T-helper 2 cell treated with Interferon-gamma antibody and Interleukin-4, amounts not matched to agents 5 μg/mL and 100 μg/mL, for 36 hours (primary cell): Measurements from ENCODE around the gene HIVEP1.
A peak's percentile ranks its signal among the peaks of the same experiment; 100 is the strongest.

Experiments used
- DNase-seq: peaks from one replicate; pipeline ENCODE4 v3.0.0; 2021; ENCODE audit warnings: low spot score
- H3K27ac Mint-ChIP-seq: one replicate; pipeline ENCODE4 v1.8.0; 2021; ENCODE audit warnings: mild to moderate bottlenecking, mixed read lengths
- H3K27me3 Mint-ChIP-seq: one replicate; pipeline ENCODE4 v1.8.0; 2021; ENCODE audit warnings: low read depth, mixed read lengths
- H3K36me3 Mint-ChIP-seq: one replicate; pipeline ENCODE4 v1.8.0; 2021; ENCODE audit warnings: low read depth, mixed read lengths
- H3K4me1 Mint-ChIP-seq: one replicate; pipeline ENCODE4 v1.8.0; 2021; ENCODE audit warnings: low read depth, mixed read lengths
- H3K4me3 Mint-ChIP-seq: one replicate; pipeline ENCODE4 v1.8.0; 2022; ENCODE audit warnings: mild to moderate bottlenecking, moderate library complexity, mixed read lengths
- H3K9me3 Mint-ChIP-seq: one replicate; pipeline ENCODE4 v1.8.0; 2021; ENCODE audit warnings: mixed read lengths

HIVEP1 gene

DNA sequence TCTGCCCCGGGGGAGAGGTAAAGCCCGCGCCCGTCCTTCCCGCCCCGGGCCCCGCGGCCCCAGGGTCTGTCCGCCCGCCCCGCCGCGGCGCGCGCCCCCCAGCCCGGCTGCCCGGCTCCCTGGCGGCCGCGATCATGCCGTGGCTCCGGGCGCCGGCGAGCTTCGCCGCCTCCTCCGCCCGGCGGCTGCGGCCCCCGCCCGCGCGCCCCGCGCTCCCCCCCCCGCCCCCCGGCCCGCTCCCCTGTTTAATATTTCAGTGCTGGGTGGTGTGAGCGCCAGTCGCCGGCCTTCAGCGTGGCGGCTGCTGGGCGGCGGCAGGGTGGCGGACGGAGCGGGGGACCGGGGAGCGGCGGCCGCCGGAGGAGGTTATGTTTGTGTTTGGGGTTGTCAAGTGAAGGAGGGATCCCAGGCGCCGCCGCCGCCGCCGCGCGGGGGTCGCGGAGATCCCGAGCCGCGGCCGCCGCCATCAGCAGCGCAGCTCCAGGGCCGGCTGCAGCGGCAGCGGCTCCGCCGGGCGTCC, at the start of gene HIVEP1:
Gene HIVEP1 (plus strand): TSS at position 275 of the 520 bp plus-strand sequence. CDS start 3,317 bp downstream, outside the sequence.
- Mint-ChIP-seq H3K4me1 (peaks cover 54% of the 10 kb centered on the region), H3K36me3 (peaks cover 31% of the 10 kb centered on the region), H3K27ac (peak within 1 kb of the TSS; percentile 99), H3K4me3 (peak within 1 kb of the TSS; percentile 98), H3K9me3 (peaks cover 13% of the 10 kb centered on the region), H3K27me3 (no peaks in the 10 kb centered on the region)
- no peak for DNase-seq

DNA sequence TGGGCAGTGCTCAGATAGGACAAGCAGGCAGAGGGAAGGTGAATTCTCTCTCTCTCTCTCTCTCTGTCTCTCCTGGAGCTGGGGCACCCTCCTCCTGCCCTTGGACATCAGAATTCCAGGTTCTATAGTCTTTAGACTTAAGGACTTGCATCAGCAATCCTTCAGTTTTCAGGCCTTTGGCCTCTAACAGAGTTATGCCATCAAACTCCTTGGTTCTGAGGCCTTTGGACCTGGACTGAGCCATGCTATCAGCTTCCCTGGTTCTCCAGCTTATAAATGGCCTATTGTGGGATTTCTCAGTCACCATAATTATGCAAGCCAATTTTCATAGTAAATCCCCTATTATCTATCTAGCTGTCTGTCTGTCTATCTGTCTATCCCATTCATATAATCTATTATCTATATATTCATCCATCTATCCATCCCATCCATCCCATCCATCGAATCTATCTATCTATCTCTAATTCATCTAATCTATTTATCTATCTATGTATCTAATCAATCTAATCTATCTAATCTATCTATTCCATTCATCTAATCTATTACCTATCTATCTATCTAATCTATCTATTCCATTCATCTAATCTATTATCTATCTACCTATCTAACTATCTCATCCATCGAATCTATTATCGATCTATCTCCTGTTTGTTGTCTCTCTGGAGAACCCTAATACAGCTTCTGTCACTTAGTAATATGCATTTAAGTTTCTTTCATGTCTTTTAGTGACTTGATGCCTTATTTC, 48.2 kb upstream of the HIVEP1 start:
- Mint-ChIP-seq H3K27me3 (peaks cover 6% of the 10 kb centered on the region), H3K9me3 (no peaks in the 10 kb centered on the region), H3K4me3 (no peak overlapping the region), H3K27ac (no peak overlapping the region), H3K36me3 (no peaks in the 10 kb centered on the region), H3K4me1 (no peaks in the 10 kb centered on the region)
- DNase-seq = no peak

DNA sequence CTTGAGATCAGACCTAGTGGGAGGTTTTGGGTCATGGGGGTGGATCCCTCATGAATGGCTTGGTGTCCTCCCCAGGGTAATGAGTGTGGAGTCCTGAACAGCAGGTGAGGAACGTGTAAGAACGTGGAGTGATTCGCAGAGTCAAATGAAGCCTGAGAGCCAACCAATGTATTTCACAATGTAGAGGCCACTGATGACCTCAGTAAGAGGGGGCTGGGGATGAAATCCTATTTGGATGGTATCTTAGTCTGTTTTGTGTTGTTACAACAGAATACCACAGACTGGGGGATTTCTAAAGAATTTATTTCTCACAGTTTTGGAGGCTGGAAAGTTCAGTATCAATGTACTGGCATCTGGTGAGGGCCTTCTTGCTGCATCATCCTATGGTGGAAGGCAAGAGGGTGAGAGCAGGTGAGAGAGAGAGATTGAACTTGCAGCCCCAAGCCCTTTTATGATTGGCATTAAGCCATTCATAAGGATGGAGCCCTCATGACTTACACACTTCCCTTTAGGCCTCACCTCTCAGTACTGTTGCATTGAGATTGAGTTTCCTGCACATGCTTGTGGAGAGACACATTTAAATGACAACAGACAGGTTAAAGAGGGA, 47.3 kb upstream of the HIVEP1 start:
- no peak overlapping the region for H3K27ac Mint-ChIP-seq
- no peaks in the 10 kb centered on the region for H3K27me3 Mint-ChIP-seq
- H3K4me3 Mint-ChIP-seq = no peak overlapping the region
- H3K9me3 Mint-ChIP-seq = no peaks in the 10 kb centered on the region
- H3K36me3 Mint-ChIP-seq = no peaks in the 10 kb centered on the region
- no peak for DNase-seq
- H3K4me1 Mint-ChIP-seq = no peaks in the 10 kb centered on the region

DNA sequence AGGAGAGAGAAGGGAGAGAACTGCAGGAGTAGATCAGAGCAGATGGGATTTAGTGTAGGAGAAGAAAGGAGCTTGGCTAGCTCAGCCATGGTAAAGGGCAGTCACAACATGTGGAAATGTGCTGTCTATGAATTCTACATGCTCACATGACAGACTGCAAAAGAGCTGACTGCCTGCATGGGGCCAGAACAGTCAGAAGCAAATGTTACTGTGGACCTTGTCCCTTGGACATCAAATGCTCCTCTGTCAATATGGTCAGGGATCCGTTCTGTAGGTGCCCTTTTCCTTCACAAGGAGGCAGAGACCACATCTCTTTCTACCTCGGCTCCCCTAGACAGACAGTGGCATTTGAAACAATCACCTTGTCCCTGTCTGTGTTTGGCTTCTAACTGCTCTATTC, 46.6 kb upstream of the HIVEP1 start:
- Mint-ChIP-seq H3K9me3 (no peaks in the 10 kb centered on the region), H3K27me3 (no peaks in the 10 kb centered on the region), H3K36me3 (no peaks in the 10 kb centered on the region), H3K4me1 (no peaks in the 10 kb centered on the region), H3K4me3 (no peak overlapping the region), H3K27ac (no peak overlapping the region)
- no peak for DNase-seq

DNA sequence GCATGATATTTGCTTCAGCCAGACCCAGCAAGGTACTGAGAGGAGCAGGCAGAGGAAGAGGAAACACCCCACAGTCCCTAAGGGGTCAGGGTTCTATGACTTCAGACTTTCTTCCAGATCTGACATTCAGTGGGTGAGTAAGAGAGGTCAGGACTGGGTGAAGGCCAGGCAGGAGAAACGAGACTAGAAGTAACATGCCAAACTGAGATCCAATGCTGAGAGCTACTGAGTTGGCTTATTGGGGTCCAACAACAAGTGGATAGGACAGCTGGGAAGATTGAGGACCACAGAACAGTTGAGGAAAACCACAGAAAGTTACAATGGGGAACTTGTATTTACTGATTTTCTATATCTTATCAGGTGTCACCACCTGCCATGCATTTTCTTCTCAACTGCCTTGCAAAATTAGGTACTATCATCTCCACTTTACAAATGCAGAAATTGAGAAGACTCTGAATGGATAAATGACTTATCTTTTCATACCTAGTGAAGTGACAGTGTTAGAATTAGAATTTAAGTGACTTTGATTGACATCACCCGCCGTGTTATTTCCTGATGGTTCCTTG, 43.8 kb upstream of the HIVEP1 start:
- Mint-ChIP-seq H3K36me3 (no peaks in the 10 kb centered on the region), H3K4me3 (no peak overlapping the region), H3K27ac (no peak overlapping the region), H3K4me1 (peaks cover 2% of the 10 kb centered on the region), H3K9me3 (no peaks in the 10 kb centered on the region), H3K27me3 (peaks cover 2% of the 10 kb centered on the region)
- DNase-seq = no peak

DNA sequence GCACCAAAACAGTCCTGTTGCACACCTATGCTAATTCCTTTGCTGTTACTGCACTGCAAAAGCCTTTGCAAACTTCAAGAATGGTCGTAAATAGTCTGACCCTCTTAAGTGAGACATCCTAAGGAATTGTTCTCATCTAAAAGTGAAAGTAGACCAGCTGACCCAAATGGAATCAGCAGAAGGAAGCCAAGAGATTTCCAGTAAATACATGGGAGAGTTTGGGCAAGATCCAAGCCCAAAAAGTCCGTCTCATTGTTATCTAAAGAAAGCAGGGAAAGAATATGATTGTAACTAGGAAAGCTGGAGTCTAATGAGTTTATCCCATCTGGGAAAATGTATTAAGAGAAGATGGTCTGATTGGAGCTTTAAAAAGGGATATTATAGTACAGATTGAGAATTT, 43.0 kb upstream of the HIVEP1 start:
- H3K36me3 Mint-ChIP-seq = no peaks in the 10 kb centered on the region
- no peaks in the 10 kb centered on the region for H3K9me3 Mint-ChIP-seq
- H3K27ac Mint-ChIP-seq = no peak overlapping the region
- peaks cover 2% of the 10 kb centered on the region for H3K4me1 Mint-ChIP-seq
- no peak for DNase-seq
- peaks cover 2% of the 10 kb centered on the region for H3K27me3 Mint-ChIP-seq
- no peak overlapping the region for H3K4me3 Mint-ChIP-seq

DNA sequence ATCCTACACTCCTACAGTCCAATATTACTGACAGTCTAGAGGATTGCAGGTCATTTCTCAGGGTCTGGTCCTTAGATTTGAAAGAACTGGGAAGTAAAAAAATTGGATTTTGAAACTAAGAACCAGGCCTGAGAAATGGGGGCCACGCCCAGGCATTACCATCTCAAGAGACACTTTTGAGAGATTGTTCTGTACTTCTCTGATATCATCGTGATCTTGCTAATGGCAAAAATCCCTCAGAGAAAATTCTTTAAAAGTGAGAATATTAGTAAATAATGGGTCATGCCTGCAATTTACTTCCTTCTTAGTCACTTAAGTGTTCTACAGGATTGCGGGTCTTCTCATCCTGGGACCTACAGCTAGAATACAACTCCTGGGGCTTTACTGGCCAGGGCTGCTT, 42.0 kb upstream of the HIVEP1 start:
- Mint-ChIP-seq H3K4me3 (no peak overlapping the region), H3K9me3 (no peaks in the 10 kb centered on the region), H3K36me3 (no peaks in the 10 kb centered on the region)

DNA sequence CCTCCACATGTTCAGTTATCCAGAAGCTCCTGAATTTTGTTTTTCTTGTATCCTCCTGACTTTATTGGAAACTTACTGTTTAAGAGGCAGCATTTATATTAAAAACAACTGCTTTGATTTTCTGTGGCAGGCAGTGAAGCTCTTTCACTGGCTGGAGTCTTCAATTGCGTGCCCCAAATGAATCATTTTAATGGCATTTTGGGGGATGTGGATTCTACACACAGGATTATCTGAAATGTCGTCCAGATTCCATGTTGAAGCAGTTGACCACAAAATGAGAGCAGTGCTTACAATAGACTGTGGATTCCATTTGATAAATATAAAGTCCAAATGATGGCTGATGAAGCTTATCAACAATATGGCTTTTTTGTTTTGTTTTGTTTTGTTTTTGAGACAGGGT, 41.0 kb upstream of the HIVEP1 start:
- no peak overlapping the region for H3K27ac Mint-ChIP-seq
- no peak overlapping the region for H3K4me3 Mint-ChIP-seq
- no peaks in the 10 kb centered on the region for H3K36me3 Mint-ChIP-seq
- peaks cover 9% of the 10 kb centered on the region for H3K4me1 Mint-ChIP-seq
- H3K27me3 Mint-ChIP-seq = peaks cover 2% of the 10 kb centered on the region
- no peak for DNase-seq
- H3K9me3 Mint-ChIP-seq = no peaks in the 10 kb centered on the region

More for the DNA sequence above, 42.0 kb upstream of the HIVEP1 start:
- Mint-ChIP-seq H3K4me1 (peaks cover 5% of the 10 kb centered on the region), H3K27me3 (peaks cover 2% of the 10 kb centered on the region), H3K27ac (no peak overlapping the region)
- DNase-seq = no peak

DNA sequence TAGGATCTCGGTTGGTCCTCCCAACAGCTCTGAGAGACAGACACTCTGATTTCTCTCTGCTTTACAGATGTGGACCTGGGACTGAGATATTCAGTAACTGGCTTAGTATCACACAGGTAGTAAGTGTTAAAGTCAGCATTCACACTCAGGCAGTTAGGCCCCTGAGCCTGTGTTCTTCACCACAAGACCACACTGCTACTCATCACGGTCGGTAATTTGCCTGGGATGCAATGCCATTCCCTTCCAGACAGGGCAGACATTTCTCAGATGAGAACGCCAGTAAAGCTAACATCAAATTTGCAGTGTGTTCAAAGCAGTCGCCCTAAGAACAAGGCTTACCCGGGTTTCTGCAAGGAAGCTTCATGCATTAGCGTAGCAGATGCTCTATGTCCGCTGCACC, 39.8 kb upstream of the HIVEP1 start:
- no peaks in the 10 kb centered on the region for H3K9me3 Mint-ChIP-seq
- H3K27me3 Mint-ChIP-seq = peaks cover 2% of the 10 kb centered on the region
- H3K4me1 Mint-ChIP-seq = peaks cover 15% of the 10 kb centered on the region
- H3K27ac Mint-ChIP-seq = no peak overlapping the region
- H3K4me3 Mint-ChIP-seq = no peak overlapping the region
- DNase-seq = no peak
- no peaks in the 10 kb centered on the region for H3K36me3 Mint-ChIP-seq

DNA sequence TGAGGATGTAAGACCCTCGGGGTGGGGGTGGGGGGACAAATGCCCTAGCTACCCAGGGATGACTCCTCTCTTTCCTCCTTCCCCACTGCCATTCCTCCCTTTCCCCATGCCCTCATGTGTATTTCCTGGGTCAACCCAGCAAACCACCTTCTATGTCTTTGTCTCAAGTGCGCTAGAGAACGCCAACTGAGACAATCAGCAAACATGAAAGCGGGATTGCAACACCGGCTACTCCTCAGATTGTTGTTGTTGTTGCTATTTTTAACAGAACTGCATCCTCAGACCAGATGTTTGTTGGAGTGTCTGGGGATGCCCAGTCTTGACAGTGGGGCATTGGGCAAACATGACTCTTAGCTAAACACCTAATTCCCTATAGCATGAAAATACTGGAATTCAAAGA, 39.3 kb upstream of the HIVEP1 start:
- H3K27me3 Mint-ChIP-seq = peaks cover 2% of the 10 kb centered on the region

DNA sequence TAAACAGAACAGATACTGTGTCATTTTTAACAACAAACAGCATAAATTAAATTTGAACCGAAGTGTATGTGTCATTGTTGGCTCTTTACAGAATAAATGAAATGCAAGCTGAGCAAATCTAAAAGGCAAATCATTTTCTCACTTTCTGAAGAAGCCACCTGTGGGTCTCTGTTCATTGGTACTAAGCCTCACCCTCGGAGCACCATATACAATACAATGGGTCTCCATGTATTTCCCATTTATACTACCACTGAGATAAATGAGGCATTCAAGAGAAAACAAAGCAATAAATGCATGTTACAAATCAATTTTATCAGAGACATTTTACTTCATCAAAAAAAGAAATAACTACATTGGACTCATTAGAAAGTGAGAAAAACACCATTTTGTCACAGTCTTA, 38.9 kb upstream of the HIVEP1 start:
- Mint-ChIP-seq H3K4me1 (peaks cover 21% of the 10 kb centered on the region), H3K36me3 (no peaks in the 10 kb centered on the region), H3K9me3 (no peaks in the 10 kb centered on the region), H3K4me3 (no peak overlapping the region), H3K27ac (no peak overlapping the region), H3K27me3 (peaks cover 2% of the 10 kb centered on the region)
- DNase-seq = no peak

More for the DNA sequence above, 39.3 kb upstream of the HIVEP1 start:
- H3K9me3 Mint-ChIP-seq = no peaks in the 10 kb centered on the region
- DNase-seq = no peak
- no peaks in the 10 kb centered on the region for H3K36me3 Mint-ChIP-seq
- H3K4me1 Mint-ChIP-seq = peaks cover 17% of the 10 kb centered on the region
- no peak overlapping the region for H3K4me3 Mint-ChIP-seq
- no peak overlapping the region for H3K27ac Mint-ChIP-seq

DNA sequence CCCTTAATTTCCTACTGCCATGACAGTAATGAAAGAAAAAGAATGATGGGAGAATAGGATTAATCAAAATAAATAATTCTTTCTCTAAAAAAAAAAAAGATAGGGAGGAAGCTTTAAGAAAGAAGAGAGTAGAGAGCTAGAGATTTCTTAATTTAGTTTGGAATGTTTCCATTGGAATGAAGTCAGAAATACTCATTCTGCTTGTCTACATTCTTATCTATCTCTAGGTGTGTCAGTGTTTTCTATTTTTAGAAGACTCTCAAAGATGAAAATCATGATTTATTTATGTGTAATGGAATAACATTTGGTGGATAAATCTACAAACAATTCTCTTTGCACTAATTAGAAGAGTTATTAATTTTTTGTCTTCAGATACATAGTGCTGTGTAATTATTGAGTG, 38.0 kb upstream of the HIVEP1 start:
- no peaks in the 10 kb centered on the region for H3K36me3 Mint-ChIP-seq
- H3K4me1 Mint-ChIP-seq = peaks cover 25% of the 10 kb centered on the region
- no peak for DNase-seq
- no peaks in the 10 kb centered on the region for H3K9me3 Mint-ChIP-seq
- peaks cover 2% of the 10 kb centered on the region for H3K27me3 Mint-ChIP-seq
- H3K4me3 Mint-ChIP-seq = no peak overlapping the region
- H3K27ac Mint-ChIP-seq = no peak overlapping the region

DNA sequence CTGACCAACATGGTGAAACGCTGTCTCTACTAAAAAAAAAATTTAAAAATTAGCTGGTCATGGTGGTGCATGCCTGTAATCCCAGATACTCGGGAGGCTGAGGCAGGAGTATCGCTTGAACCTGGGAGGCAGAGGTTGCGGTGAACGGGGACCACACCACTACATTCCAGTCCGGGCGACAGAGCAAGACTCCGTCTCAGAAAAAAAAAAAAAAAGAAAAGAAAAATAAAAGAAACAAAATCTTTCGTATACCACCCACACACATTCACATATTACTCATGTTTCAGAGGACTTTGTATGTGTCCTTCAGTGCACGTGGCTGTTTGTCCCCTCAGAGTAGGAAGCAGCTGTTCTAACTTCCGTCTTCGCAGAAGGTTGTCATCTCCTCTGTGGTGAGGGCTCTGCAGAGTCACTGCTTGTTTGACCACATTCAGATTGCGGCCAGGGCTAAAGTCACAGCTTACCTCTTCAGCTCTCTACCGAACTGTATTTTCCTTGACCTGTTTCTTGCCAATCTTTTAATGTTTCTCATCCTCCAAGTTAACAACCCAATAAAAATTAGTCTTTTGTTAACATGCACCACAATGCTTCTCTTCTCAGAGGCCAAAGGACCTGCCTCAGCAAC, 36.6 kb upstream of the HIVEP1 start:
- H3K27me3 Mint-ChIP-seq = peaks cover 2% of the 10 kb centered on the region
- H3K4me3 Mint-ChIP-seq = no peak overlapping the region
- H3K36me3 Mint-ChIP-seq = no peaks in the 10 kb centered on the region
- H3K9me3 Mint-ChIP-seq = no peaks in the 10 kb centered on the region
- DNase-seq = peak; percentile 33
- peaks cover 25% of the 10 kb centered on the region for H3K4me1 Mint-ChIP-seq
- H3K27ac Mint-ChIP-seq = peak overlapping the region; percentile 46

DNA sequence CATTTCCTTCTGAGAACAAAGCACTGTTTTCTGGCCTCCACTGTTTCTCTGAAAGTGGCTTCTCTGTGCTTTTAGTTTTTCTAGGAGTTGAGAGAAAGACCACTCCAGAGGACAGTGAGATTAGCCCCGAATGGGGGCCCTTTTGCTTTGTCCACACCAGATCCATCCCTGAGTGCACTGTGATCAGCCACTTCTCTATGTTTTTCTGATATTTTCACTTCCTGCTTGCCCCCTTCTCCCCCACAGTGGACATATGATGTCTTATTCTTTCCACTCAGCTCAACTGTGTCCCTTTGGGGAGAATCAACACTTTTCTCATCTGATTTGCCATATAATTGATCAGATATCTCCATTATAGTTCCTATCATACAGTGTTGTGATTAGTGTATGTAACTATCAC, 35.6 kb upstream of the HIVEP1 start:
- no peaks in the 10 kb centered on the region for H3K9me3 Mint-ChIP-seq
- H3K36me3 Mint-ChIP-seq = no peaks in the 10 kb centered on the region
- H3K27ac Mint-ChIP-seq = no peak overlapping the region
- no peak overlapping the region for H3K4me3 Mint-ChIP-seq
- no peak for DNase-seq
- peaks cover 2% of the 10 kb centered on the region for H3K27me3 Mint-ChIP-seq
- peaks cover 25% of the 10 kb centered on the region for H3K4me1 Mint-ChIP-seq
